ENCODE data around the gene GCDH. TPM values are rescaled to one million over a fixed set of nuclear protein-coding genes. Genes with fewer than 3 reads are reported as not detected.

The GCDH gene
- total RNA-seq, 1 experiment from 2014 or later: 15.6 TPM

DNA sequence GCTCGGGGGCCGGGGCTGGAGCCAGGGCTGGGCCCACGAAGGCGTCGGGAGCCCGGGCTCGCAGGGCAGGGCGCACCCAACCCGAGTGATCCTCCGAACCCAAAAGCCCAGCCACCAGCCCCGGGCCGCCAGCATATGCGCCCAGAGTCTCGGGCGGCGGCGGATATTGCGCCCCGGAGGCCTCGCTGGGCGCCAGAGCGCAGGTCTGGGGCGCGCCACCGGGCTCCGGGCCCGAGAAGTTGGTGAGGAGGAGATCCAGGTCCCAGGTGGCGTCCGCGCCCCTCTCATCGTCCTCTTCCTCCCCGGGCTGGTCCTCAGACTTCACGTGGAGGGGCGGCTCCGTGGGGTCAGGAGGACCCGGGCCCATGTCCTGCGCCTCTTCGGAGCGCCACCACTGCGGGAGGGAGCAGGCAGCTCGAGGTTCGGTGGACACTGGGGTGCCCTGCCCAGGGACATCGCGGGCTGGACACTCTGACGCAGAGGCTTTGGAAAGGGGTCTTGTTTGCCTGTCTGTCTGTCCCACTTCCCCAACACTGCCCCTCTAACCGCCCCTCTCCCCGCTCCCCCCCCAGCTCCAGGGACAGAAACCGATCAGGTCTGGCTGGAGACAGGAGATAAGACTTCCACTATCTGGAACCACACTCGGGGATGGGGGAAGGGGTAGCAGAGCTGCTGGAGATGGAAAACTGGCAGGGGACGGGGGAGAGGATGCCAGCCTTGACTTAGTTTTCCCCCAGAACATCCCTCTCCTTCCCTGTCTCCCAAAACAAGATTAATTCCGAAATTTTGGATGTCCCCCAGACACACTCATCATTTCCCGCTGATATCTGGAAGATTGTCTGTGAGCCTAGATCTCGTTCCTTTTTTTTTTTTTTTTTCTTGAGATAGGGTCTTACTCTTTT, 5.0 kb upstream of the GCDH start:
- DNase-seq (ENCODE audit: low read depth, low spot score): no peak
- H3K4me3 ChIP-seq (ENCODE audit: low read depth in 2 of 2, low read length in 2 of 2): no peak overlapping the region; a peak in 1 of 4 replicates
- intact Hi-C loops (cut with micrococcal nuclease; ENCODE audit: unreplicated experiment) (no loop called here), in situ Hi-C loops (cut with HindIII; ENCODE audit: low pct_unique_long_range_greater_than_20kb, low sequenced_read_pairs) (no loop called here)
- ChIA-PET POLR2A (no interaction called here), CTCF (interaction anchor here (0.7 to 1.0 kb wide), 2 partner anchors 34 to 38 kb away, joined by 4 to 5 read pairs; no protein-coding TSS in a partner anchor)
- no peaks in the 10 kb centered on the region; the same call in 1 of the 2 replicates for H3K36me3 ChIP-seq (ENCODE audit: control insufficient read depth, insufficient read depth, low read length)
- ATAC-seq: no peak; the same call in 1 of the 2 replicates
- BruUV-seq (replicated peaks): no TSS peak
- no peaks in the 10 kb centered on the region; the same call in 1 of the 2 replicates for H3K9me3 ChIP-seq (ENCODE audit: control insufficient read depth, insufficient read depth, low read depth, low read length)
- no peak overlapping the region for H3K27ac ChIP-seq (ENCODE audit: low read length)
- no peaks in the 10 kb centered on the region for H3K27me3 ChIP-seq (ENCODE audit: control insufficient read depth, insufficient read depth, low read length)
- TF ChIP-seq POLR2AphosphoS5 (IDR thresholded peaks at IDR 0.05; ENCODE audit: low read depth, low read length): no peak
- TF ChIP-seq TCF7L2 (IDR thresholded peaks at IDR 0.05; ENCODE audit: low read depth, low read length): no peak
- no peak for TF ChIP-seq SIN3A (IDR thresholded peaks at IDR 0.05; ENCODE audit: borderline replicate concordance, insufficient read depth, low read depth, low read length)
- TF ChIP-seq, protein P1, sequence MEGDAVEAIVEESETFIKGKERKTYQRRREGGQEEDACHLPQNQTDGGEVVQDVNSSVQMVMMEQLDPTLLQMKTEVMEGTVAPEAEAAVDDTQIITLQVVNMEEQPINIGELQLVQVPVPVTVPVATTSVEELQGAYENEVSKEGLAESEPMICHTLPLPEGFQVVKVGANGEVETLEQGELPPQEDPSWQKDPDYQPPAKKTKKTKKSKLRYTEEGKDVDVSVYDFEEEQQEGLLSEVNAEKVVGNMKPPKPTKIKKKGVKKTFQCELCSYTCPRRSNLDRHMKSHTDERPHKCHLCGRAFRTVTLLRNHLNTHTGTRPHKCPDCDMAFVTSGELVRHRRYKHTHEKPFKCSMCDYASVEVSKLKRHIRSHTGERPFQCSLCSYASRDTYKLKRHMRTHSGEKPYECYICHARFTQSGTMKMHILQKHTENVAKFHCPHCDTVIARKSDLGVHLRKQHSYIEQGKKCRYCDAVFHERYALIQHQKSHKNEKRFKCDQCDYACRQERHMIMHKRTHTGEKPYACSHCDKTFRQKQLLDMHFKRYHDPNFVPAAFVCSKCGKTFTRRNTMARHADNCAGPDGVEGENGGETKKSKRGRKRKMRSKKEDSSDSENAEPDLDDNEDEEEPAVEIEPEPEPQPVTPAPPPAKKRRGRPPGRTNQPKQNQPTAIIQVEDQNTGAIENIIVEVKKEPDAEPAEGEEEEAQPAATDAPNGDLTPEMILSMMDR (IDR thresholded peaks at IDR 0.05): no peak; the same call in 1 of the 2 replicates
- TF ChIP-seq, protein P2, sequence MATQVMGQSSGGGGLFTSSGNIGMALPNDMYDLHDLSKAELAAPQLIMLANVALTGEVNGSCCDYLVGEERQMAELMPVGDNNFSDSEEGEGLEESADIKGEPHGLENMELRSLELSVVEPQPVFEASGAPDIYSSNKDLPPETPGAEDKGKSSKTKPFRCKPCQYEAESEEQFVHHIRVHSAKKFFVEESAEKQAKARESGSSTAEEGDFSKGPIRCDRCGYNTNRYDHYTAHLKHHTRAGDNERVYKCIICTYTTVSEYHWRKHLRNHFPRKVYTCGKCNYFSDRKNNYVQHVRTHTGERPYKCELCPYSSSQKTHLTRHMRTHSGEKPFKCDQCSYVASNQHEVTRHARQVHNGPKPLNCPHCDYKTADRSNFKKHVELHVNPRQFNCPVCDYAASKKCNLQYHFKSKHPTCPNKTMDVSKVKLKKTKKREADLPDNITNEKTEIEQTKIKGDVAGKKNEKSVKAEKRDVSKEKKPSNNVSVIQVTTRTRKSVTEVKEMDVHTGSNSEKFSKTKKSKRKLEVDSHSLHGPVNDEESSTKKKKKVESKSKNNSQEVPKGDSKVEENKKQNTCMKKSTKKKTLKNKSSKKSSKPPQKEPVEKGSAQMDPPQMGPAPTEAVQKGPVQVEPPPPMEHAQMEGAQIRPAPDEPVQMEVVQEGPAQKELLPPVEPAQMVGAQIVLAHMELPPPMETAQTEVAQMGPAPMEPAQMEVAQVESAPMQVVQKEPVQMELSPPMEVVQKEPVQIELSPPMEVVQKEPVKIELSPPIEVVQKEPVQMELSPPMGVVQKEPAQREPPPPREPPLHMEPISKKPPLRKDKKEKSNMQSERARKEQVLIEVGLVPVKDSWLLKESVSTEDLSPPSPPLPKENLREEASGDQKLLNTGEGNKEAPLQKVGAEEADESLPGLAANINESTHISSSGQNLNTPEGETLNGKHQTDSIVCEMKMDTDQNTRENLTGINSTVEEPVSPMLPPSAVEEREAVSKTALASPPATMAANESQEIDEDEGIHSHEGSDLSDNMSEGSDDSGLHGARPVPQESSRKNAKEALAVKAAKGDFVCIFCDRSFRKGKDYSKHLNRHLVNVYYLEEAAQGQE (IDR thresholded peaks at IDR 0.05; ENCODE audit: insufficient read depth in 1 of 2, low read depth in 2 of 2, low read length in 1 of 2): no peak
- no peaks in the 10 kb centered on the region; the same call in 1 of the 2 replicates for H3K4me1 ChIP-seq (ENCODE audit: control insufficient read depth, insufficient read depth, low read length)

DNA sequence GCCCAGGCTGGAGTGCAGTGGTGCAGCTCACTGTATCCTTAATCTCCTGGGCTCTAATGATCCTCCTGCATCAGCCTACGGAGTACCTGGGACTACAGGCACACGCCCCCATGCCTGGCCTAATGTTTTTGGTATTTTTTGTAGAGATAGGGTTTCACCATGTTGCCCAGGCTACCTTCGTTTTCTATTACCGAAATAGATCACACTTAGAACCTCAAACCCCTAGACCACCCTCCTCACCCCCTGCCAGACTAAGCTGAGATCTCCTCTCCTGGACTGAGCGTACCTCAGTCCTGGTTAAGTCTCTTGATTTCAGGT, 4.3 kb upstream of the GCDH start:
- ChIA-PET CTCF (interaction anchor here (0.7 to 1.0 kb wide), 2 partner anchors 35 to 39 kb away, joined by 4 to 5 read pairs; no protein-coding TSS in a partner anchor), POLR2A (no interaction called here)
- H3K27ac ChIP-seq (ENCODE audit: low read length): no peak overlapping the region
- H3K4me1 ChIP-seq (ENCODE audit: control insufficient read depth, insufficient read depth, low read length): no peaks in the 10 kb centered on the region; the same call in 1 of the 2 replicates
- in situ Hi-C loops (cut with HindIII; ENCODE audit: low pct_unique_long_range_greater_than_20kb, low sequenced_read_pairs): no loop called here
- intact Hi-C loops (cut with micrococcal nuclease; ENCODE audit: unreplicated experiment): no loop called here
- TF ChIP-seq, protein P2 (IDR thresholded peaks at IDR 0.05; ENCODE audit: insufficient read depth in 1 of 2, low read depth in 2 of 2, low read length in 1 of 2): no peak
- TF ChIP-seq POLR2AphosphoS5 (IDR thresholded peaks at IDR 0.05; ENCODE audit: low read depth, low read length): no peak
- no peak for TF ChIP-seq TCF7L2 (IDR thresholded peaks at IDR 0.05; ENCODE audit: low read depth, low read length)
- no peak for TF ChIP-seq SIN3A (IDR thresholded peaks at IDR 0.05; ENCODE audit: borderline replicate concordance, insufficient read depth, low read depth, low read length)
- TF ChIP-seq, protein P1 (IDR thresholded peaks at IDR 0.05): no peak
- no peak for ATAC-seq
- no peaks in the 10 kb centered on the region; the same call in 1 of the 2 replicates for H3K9me3 ChIP-seq (ENCODE audit: control insufficient read depth, insufficient read depth, low read depth, low read length)
- H3K27me3 ChIP-seq (ENCODE audit: control insufficient read depth, insufficient read depth, low read length): no peaks in the 10 kb centered on the region
- H3K4me3 ChIP-seq (ENCODE audit: low read depth in 2 of 2, low read length in 2 of 2): no peak overlapping the region
- no TSS peak for BruUV-seq (replicated peaks)
- DNase-seq (ENCODE audit: low read depth, low spot score): no peak
- H3K36me3 ChIP-seq (ENCODE audit: control insufficient read depth, insufficient read depth, low read length): no peaks in the 10 kb centered on the region; the same call in 1 of the 2 replicates

All from Panc1 (cell line).